WI38 (cell line): Measurements from ENCODE around the gene IL1RAPL2.

Experiments used
- H3K4me3 ChIP-seq: 2 replicates; pipeline ENCODE4 v1.5.1; 2011; ENCODE audit warnings: low read depth, mild to moderate bottlenecking, control low read depth, low read length
- TF ChIP-seq, protein P1 (sequence below): IDR thresholded peaks from 2 replicates; pipeline ENCODE4 v1.5.1; 2012; ENCODE audit warnings: low read depth, mild to moderate bottlenecking, control low read depth, low read length

IL1RAPL2 gene

GRCh38 chrX:105552395-105552794, 986.4 kb downstream of the IL1RAPL2 start:
- TF ChIP-seq, protein P1, sequence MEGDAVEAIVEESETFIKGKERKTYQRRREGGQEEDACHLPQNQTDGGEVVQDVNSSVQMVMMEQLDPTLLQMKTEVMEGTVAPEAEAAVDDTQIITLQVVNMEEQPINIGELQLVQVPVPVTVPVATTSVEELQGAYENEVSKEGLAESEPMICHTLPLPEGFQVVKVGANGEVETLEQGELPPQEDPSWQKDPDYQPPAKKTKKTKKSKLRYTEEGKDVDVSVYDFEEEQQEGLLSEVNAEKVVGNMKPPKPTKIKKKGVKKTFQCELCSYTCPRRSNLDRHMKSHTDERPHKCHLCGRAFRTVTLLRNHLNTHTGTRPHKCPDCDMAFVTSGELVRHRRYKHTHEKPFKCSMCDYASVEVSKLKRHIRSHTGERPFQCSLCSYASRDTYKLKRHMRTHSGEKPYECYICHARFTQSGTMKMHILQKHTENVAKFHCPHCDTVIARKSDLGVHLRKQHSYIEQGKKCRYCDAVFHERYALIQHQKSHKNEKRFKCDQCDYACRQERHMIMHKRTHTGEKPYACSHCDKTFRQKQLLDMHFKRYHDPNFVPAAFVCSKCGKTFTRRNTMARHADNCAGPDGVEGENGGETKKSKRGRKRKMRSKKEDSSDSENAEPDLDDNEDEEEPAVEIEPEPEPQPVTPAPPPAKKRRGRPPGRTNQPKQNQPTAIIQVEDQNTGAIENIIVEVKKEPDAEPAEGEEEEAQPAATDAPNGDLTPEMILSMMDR = no peak
- H3K4me3 ChIP-seq = no peak overlapping the region

GRCh38 chrX:105553118-105553517, 987.1 kb downstream of the IL1RAPL2 start:
- no peak overlapping the region for H3K4me3 ChIP-seq
- TF ChIP-seq, protein P1 = no peak

GRCh38 chrX:105564501-105564900, 998.5 kb downstream of the IL1RAPL2 start:
- TF ChIP-seq, protein P1 = no peak
- H3K4me3 ChIP-seq = no peak overlapping the region

- TF ChIP-seq, protein P1 = no peak
- H3K4me3 ChIP-seq = no peak overlapping the region
These were observed 999.9 kb downstream of the IL1RAPL2 start for GRCh38 chrX:105565856-105566255.

DNA sequence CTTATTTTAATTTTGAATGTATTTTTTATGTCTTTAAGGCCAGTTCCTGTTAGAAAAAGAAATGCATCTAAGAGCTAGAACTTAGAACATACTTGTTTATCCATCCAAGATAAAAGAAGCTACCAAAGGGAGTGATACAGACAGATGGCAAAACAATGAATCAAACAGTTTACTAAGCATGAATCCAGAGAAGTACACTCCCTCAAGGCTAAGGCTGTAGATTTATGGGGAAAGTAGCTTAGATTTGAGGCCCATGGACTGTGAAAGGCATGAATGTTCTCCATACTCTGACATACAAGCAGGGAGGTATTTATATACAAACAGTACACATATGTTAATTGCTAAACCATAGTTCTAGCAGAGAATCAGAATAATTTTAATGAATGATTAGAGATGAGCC, 1001.1 kb downstream of the IL1RAPL2 start:
- H3K4me3 ChIP-seq = no peak overlapping the region
- TF ChIP-seq, protein P1 = no peak

- TF ChIP-seq, protein P1 = no peak
- no peak overlapping the region for H3K4me3 ChIP-seq
These were observed 1042.7 kb downstream of the IL1RAPL2 start for GRCh38 chrX:105608745-105609144.

DNA sequence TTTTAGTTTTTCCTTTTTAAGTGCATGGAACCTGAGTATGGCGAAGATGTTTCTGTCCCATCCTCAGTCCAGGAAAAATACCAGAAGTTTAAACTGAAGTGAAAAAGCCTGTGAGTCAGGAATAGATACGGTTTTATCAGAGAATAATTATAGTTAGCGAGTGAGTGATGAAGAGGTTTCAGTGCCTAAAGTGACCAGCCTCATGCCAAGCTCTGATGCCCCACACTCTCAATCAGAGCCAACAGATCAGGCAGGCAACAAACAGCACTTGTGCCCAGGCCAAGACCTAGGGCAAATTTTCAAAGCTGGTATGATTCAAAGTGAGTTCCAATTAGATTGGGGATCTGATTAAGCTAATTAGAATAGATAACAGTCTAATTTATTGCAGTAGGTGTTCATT, 1043.5 kb downstream of the IL1RAPL2 start:
- TF ChIP-seq, protein P1 = no peak
- H3K4me3 ChIP-seq = no peak overlapping the region
